NCI-H128 (cell line): Measurements from ENCODE around the gene KCTD19.

Source experiments
- DNase-seq: peaks from one replicate; lab custom pipeline; 2025; ENCODE audit not compliant: unreplicated experiment; lab: John Stamatoyannopoulos, UW

KCTD19 gene

GRCh38 chr16:67260426-67261063, 66.0 kb downstream of the KCTD19 start:
- DNase-seq: peak; percentile 20

- no peak for DNase-seq
Observed at GRCh38 chr16:67259705-67260104, 66.8 kb downstream of the KCTD19 start.

- no peak for DNase-seq
Observed at GRCh38 chr16:67258161-67258835, 68.2 kb downstream of the KCTD19 start.

GRCh38 chr16:67257486-67258160, 68.9 kb downstream of the KCTD19 start:
- DNase-seq: no peak

- no peak for DNase-seq
Observed at GRCh38 chr16:67256701-67257230, 69.8 kb downstream of the KCTD19 start.

- no peak for DNase-seq
Observed at GRCh38 chr16:67255553-67256221, 70.9 kb downstream of the KCTD19 start.

- no peak for DNase-seq
Observed at GRCh38 chr16:67254801-67255552, 71.6 kb downstream of the KCTD19 start.

GRCh38 chr16:67252609-67253497, 73.7 kb downstream of the KCTD19 start:
- no peak for DNase-seq

GRCh38 chr16:67250045-67250327, 76.6 kb downstream of the KCTD19 start:
- DNase-seq: no peak

- DNase-seq: no peak
Observed at GRCh38 chr16:67249178-67250044, 77.1 kb downstream of the KCTD19 start.

GRCh38 chr16:67248401-67249177, 78.0 kb downstream of the KCTD19 start, which contains the start of gene SLC9A5:
Gene SLC9A5 (plus strand): TSS chr16:67248979. CDS start chr16:67249015, 36 bp downstream.
- DNase-seq: no peak

GRCh38 chr16:67248073-67248400, 78.5 kb downstream of the KCTD19 start:
- DNase-seq: no peak

- DNase-seq: peak; percentile 72
Observed at GRCh38 chr16:67247192-67248072, 79.1 kb downstream of the KCTD19 start, which contains the start of gene FHOD1. Gene FHOD1 (minus strand): TSS chr16:67247481. CDS start chr16:67247410, 71 bp downstream.

GRCh38 chr16:67246756-67247191, 79.8 kb downstream of the KCTD19 start:
- DNase-seq: peak; percentile 22

- DNase-seq: no peak
Observed at GRCh38 chr16:67246081-67246755, 80.3 kb downstream of the KCTD19 start.

- no peak for DNase-seq
Observed at GRCh38 chr16:67245674-67246080, 80.9 kb downstream of the KCTD19 start.
